Karpas-422 (cell line): ENCODE measurements around the gene KCNA5. TPM values are rescaled to one million over a fixed set of nuclear protein-coding genes. Genes with fewer than 3 reads are reported as not detected.

ENCODE experiments used
- DNase-seq: peaks from one replicate; pipeline ENCODE4 v3.0.0-alpha.2; 2015
- H2AFZ ChIP-seq: fragments of 200-600 bp; sonication (generic); 2 replicates; pipeline ENCODE4 v1.6.1; 2014; ENCODE audit warnings: antibody characterized with exemption, low read length, mixed read lengths
- H3K27ac ChIP-seq: fragments of 200-600 bp; sonication (generic); 2 replicates; pipeline ENCODE4 v1.5.1; 2014; ENCODE audit warnings: mild to moderate bottlenecking, low read length, moderate library complexity
- H3K27me3 ChIP-seq: fragments of 200-600 bp; sonication (generic); 2 replicates; pipeline ENCODE4 v1.6.1; 2014; ENCODE audit warnings: low read length, mixed read lengths
- H3K36me3 ChIP-seq: fragments of 200-600 bp; sonication (generic); 2 replicates; pipeline ENCODE4 v1.6.1; 2014; ENCODE audit warnings: low read length, mixed read lengths; ENCODE audit not compliant: insufficient read depth
- H3K4me1 ChIP-seq: fragments of 200-600 bp; sonication (generic); 2 replicates; pipeline ENCODE4 v1.6.1; 2014; ENCODE audit warnings: mild to moderate bottlenecking, low read length, mixed read lengths
- H3K4me2 ChIP-seq: fragments of 200-600 bp; sonication (generic); 2 replicates; pipeline ENCODE4 v1.6.1; 2014; ENCODE audit warnings: low read length, low read depth, mild to moderate bottlenecking; ENCODE audit not compliant: poor library complexity, severe bottlenecking
- H3K4me3 ChIP-seq: fragments of 200-600 bp; sonication (generic); 2 replicates; pipeline ENCODE4 v1.5.1; 2014; ENCODE audit warnings: mild to moderate bottlenecking, antibody characterized with exemption, low read length, mixed read lengths
- H3K79me2 ChIP-seq: fragments of 200-600 bp; sonication (generic); 2 replicates; pipeline ENCODE4 v1.6.1; 2014; ENCODE audit warnings: mild to moderate bottlenecking, low read length, mixed read lengths
- H3K9ac ChIP-seq: fragments of 200-600 bp; sonication (generic); 2 replicates; pipeline ENCODE4 v1.6.0; 2014; ENCODE audit warnings: low read length
- H3K9me2 ChIP-seq: fragments of 200-600 bp; sonication (generic), shearing (Covaris generic); replicated peaks from 2 replicates; pipeline ENCODE4 v1.6.0; 2014; ENCODE audit warnings: mild to moderate bottlenecking, low read length, moderate library complexity; ENCODE audit not compliant: insufficient read depth
- H3K9me3 ChIP-seq: fragments of 300-700, 200-600 bp; sonication (generic); 2 replicates; pipeline ENCODE4 v1.6.1; 2014; ENCODE audit warnings: low read length, mixed read lengths
- H4K20me1 ChIP-seq: fragments of 200-600 bp; sonication (generic); 2 replicates; pipeline ENCODE4 v1.6.1; 2014; ENCODE audit warnings: mild to moderate bottlenecking, antibody characterized with exemption, low read length, low read depth; ENCODE audit not compliant: insufficient read depth
- total RNA-seq: library from RNA; depleted of rRNA; stranded (reverse); fragments of >200 nt; shearing (Covaris generic); gene quantifications from 2 replicates; pipeline ENCODE4 v1.2.3, GENCODE V29; 2014; ENCODE audit warnings: low replicate concordance; rRNA removed

Gene KCNA5
- total RNA-seq, 1 experiment from 2014 or later, result not detected

DNA sequence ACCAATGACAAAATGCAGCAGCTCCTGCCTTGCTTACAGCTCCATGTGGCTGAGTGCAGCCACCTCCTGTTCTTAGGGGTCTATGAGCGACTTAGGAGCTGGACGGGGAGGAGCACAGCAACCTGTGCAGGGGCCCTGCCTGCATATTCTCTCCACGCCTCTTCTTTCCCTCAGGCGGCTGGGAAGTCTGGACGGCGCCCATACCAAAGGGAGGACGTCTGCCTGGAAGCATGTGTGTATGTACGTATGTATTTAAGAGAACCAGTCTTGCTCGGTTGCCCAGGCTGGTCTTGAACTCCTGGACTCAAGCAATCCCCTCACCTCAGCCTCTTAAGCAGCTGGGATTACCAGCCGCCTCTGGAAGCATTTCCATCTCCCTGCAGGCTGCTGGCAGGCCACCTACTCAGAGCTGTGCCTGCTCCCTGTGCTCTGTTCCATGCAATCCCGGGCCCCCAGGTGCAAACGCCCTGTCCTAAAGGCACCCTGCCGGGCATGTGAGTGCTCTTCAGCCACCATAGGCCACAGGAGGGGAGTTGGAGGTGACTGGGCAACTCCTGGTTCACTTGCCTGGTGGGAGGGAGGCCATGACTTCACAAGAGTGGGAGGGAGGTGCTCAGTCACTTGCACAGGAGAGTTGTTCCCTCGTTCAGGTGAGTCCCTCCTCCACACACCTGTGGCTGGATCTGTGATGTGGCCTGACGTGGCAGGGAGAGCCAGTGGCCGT lies 44.3 kb downstream of the KCNA5 start:
- Histone ChIP-seq H3K9ac (no peak overlapping the region), H3K27me3 (no peaks in the 10 kb centered on the region), H3K4me3 (no peak overlapping the region), H3K36me3 (no peaks in the 10 kb centered on the region), H3K9me3 (no peaks in the 10 kb centered on the region), H3K4me1 (no peaks in the 10 kb centered on the region), H4K20me1 (peaks cover 3% of the 10 kb centered on the region; the same call in 1 of the 2 replicates), H2AFZ (no peak overlapping the region), H3K79me2 (no peaks in the 10 kb centered on the region), H3K27ac (no peak overlapping the region), H3K4me2 (no peak overlapping the region), H3K9me2 (no peaks in the 10 kb centered on the region)
- DNase-seq, result no peak

DNA sequence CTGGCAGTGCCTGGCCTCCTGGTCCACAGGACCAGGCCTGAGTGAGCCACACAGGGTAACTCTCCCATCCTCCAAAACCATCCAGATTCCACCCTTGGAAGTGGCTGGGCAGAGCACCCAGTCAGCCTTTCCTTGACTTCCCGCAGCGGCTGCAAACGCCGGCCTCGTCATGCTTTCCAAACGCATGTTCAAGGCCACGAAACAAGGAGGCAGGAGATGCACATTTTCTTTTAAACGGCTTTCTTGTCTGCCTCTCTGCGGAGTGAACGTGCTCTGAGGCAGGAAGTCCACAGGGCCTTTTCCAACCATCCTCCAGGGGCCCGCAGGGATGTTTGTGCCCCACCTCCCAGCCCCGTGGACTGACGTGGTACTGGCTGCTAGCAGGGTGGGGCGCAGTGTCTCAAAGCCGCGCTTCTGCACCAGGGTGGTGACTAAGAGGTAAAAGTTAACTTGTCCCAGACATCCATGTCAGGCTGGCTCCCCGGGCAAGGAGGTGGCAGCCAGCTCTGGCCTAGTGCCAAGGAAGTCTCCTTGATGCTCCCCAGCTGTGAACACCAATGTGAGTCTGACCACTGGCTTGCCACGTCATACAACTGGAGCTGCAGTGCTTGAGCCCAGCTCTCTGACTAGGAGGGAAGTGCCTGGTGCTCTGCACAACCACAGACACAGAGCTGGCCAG lies 45.0 kb downstream of the KCNA5 start:
- H3K27me3 ChIP-seq, result no peaks in the 10 kb centered on the region
- no peak overlapping the region for H3K4me3 ChIP-seq
- no peak for DNase-seq
- no peaks in the 10 kb centered on the region for H3K9me2 ChIP-seq
- H3K27ac ChIP-seq, result no peak overlapping the region
- H3K79me2 ChIP-seq, result no peaks in the 10 kb centered on the region
- H4K20me1 ChIP-seq, result peaks cover 3% of the 10 kb centered on the region; the same call in 1 of the 2 replicates
- H2AFZ ChIP-seq, result no peak overlapping the region
- H3K4me2 ChIP-seq, result no peak overlapping the region
- H3K9ac ChIP-seq, result no peak overlapping the region
- no peaks in the 10 kb centered on the region for H3K4me1 ChIP-seq
- H3K36me3 ChIP-seq, result no peaks in the 10 kb centered on the region
- H3K9me3 ChIP-seq, result no peaks in the 10 kb centered on the region

DNA sequence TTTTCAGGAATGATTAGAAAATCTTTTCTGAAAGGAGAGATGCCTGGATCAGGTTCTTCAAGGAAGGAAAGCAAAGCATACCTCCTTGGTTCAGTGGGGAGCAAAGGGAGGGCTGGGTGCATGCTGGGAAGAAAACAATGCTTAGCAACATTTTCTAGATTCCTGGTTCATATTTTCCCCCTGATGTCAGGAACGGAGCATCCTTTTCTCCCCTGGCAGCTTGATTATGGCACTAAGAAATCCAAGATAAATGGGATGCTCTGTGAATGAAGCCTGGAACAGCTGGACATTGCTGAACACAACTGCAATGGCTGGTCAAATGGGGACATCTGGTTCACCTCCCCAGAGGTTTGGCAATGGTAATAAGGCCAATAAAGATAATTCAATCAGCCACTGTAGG lies 50.9 kb downstream of the KCNA5 start:
- DNase-seq, result no peak
- Histone ChIP-seq H2AFZ (no peak overlapping the region), H3K9me2 (no peaks in the 10 kb centered on the region), H4K20me1 (no peaks in the 10 kb centered on the region), H3K79me2 (no peaks in the 10 kb centered on the region), H3K9me3 (no peaks in the 10 kb centered on the region), H3K27me3 (no peaks in the 10 kb centered on the region), H3K27ac (no peak overlapping the region), H3K4me1 (no peaks in the 10 kb centered on the region), H3K4me3 (no peak overlapping the region), H3K36me3 (no peaks in the 10 kb centered on the region), H3K4me2 (no peak overlapping the region), H3K9ac (no peak overlapping the region)

DNA sequence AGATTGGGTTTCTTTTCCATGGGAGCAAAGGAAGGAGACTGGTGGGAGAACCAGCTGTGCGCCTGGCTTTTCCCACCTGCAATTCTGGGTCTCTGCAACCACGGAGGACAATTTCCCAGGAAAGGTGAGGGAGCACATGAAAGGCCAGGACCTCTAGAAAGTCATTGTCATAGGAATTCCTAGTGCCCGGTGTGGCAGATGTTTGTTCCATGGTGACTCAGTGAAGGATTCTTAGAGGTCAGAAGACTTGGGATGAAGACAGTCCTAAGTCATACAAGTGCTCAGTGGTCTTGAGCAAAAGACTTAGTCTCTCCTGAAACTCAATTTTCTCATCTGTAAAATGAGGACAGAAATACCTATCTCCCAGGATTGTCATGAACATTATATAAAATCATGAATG lies 51.3 kb downstream of the KCNA5 start:
- H3K9me2 ChIP-seq, result no peaks in the 10 kb centered on the region
- H3K79me2 ChIP-seq, result no peaks in the 10 kb centered on the region
- no peak overlapping the region for H3K4me3 ChIP-seq
- no peak overlapping the region for H3K27ac ChIP-seq
- DNase-seq, result no peak
- H3K4me2 ChIP-seq, result no peak overlapping the region
- no peaks in the 10 kb centered on the region for H4K20me1 ChIP-seq
- H3K9me3 ChIP-seq, result no peaks in the 10 kb centered on the region
- H3K9ac ChIP-seq, result no peak overlapping the region
- no peaks in the 10 kb centered on the region for H3K4me1 ChIP-seq
- H3K27me3 ChIP-seq, result no peaks in the 10 kb centered on the region
- no peak overlapping the region for H2AFZ ChIP-seq
- no peaks in the 10 kb centered on the region for H3K36me3 ChIP-seq

Other genes with a start within 250 kb of the KCNA5 start
- gene KCNA1, start 134.0 kb upstream of the KCNA5 start, total RNA-seq, result 0.25 TPM in 1 of 2 replicates, not detected in the other